H1 (cell line): Measurements from ENCODE around the gene IL2RA. TPM values are rescaled to one million over a fixed set of nuclear protein-coding genes. Genes with fewer than 3 reads are reported as not detected.

Experiments used
- CTCF ChIA-PET: fragments of 300-600 bp; sonication (Branson Sonifier 250); formaldehyde crosslinking; loops from one replicate; lab custom pipeline; 2021; ENCODE audit not compliant: partially characterized antibody; lab: Charles Lee
- POLR2A ChIA-PET: fragments of 300-600 bp; sonication (Branson Sonifier 250); formaldehyde crosslinking; loops from one replicate; lab custom pipeline; 2021; ENCODE audit warnings: inconsistent platforms; ENCODE audit not compliant: partially characterized antibody; lab: Charles Lee
- DNase-seq, 2 experiments: peaks; one replicate each; pipeline versions ENCODE4 v3.0.0 to v3.0.0-alpha.2; 2010 to 2022; ENCODE audit warnings: low spot score in 2 of 2, low read depth in 1 of 2, mixed read lengths in 1 of 2
- FAIRE-seq: peaks from 2 replicates; lab custom pipeline; 2011; peaks lifted over from hg19 to GRCh38; lab: Jason Lieb, UNC
- H2AFZ ChIP-seq: 2 replicates; pipeline ENCODE4 v1.8.1; 2012; ENCODE audit warnings: low read length, inconsistent platforms
- H2AK5ac ChIP-seq: 2 replicates; pipeline ENCODE4 v1.6.1; 2013; ENCODE audit warnings: low read depth, low read length
- H2BK120ac ChIP-seq: replicated peaks from 2 replicates; pipeline ENCODE3; 2013; ENCODE audit warnings: low read depth, low read length, inconsistent platforms
- H2BK12ac ChIP-seq: 2 replicates; pipeline ENCODE4 v1.6.1; 2013; ENCODE audit warnings: low read depth, low read length
- H2BK15ac ChIP-seq: 2 replicates; pipeline ENCODE4 v1.6.1; 2013; ENCODE audit warnings: low read length
- H2BK20ac ChIP-seq: 2 replicates; pipeline ENCODE4 v1.6.1; 2013; ENCODE audit warnings: low read length
- H2BK5ac ChIP-seq: 2 replicates; pipeline ENCODE4 v1.6.1; 2013; ENCODE audit warnings: low read depth, low read length
- H3K14ac ChIP-seq: 2 replicates; pipeline ENCODE4 v1.6.1; 2013; ENCODE audit warnings: inconsistent platforms; ENCODE audit not compliant: insufficient read length
- H3K18ac ChIP-seq: 2 replicates; pipeline ENCODE4 v1.6.1; 2013; ENCODE audit warnings: low read length; ENCODE audit errors: extremely low read depth
- H3K23ac ChIP-seq: 2 replicates; pipeline ENCODE4 v1.6.1; 2013; ENCODE audit warnings: inconsistent platforms; ENCODE audit not compliant: insufficient read length
- H3K23me2 ChIP-seq: 2 replicates; pipeline ENCODE4 v1.6.1; 2013; ENCODE audit warnings: low read depth, low read length
- H3K27ac ChIP-seq: 2 replicates; pipeline ENCODE4 v1.6.1; 2011; ENCODE audit warnings: low read depth, low read length, inconsistent platforms
- H3K27me3 ChIP-seq, 4 experiments: replicated peaks in 1 of 4; 1 replicate in 1 of 4; 2 replicates in 3 of 4; pipeline versions ENCODE4 v1.6.1 to v1.8.1; 2011 to 2013; ENCODE audit warnings: low read length in 3 of 4, mild to moderate bottlenecking in 3 of 4, inconsistent platforms in 2 of 4, mixed read lengths in 2 of 4, moderate library complexity in 1 of 4; ENCODE audit not compliant: control insufficient read depth in 3 of 4, insufficient read depth in 3 of 4; ENCODE audit errors: extremely low read depth in 1 of 4
- H3K36me3 ChIP-seq, 4 experiments: 2 replicates each; pipeline versions ENCODE4 v1.6.1 to v1.8.1; 2011 to 2013; ENCODE audit warnings: mild to moderate bottlenecking in 4 of 4, low read length in 3 of 4, moderate library complexity in 2 of 4, control low read depth in 1 of 4, inconsistent platforms in 1 of 4; ENCODE audit not compliant: insufficient read depth in 4 of 4, control insufficient read depth in 2 of 4
- H3K4ac ChIP-seq: replicated peaks from 2 replicates; pipeline ENCODE3; 2013; ENCODE audit warnings: low read length, low read depth, mixed read lengths, inconsistent platforms; ENCODE audit not compliant: insufficient read length
- H3K4me1 ChIP-seq, 4 experiments: replicated peaks in 1 of 4; 1 replicate in 1 of 4; 2 replicates in 3 of 4; pipeline versions ENCODE4 v1.6.1 to v1.8.1; 2011 to 2013; ENCODE audit warnings: low read length in 3 of 4, inconsistent platforms in 2 of 4, mixed read lengths in 1 of 4; ENCODE audit not compliant: insufficient read depth in 4 of 4, control insufficient read depth in 3 of 4
- H3K4me2 ChIP-seq, 2 experiments: 2 replicates each; pipeline versions ENCODE4 v1.6.1 to v1.8.1; 2011 to 2013; ENCODE audit warnings: low read depth in 2 of 2, low read length in 2 of 2, control low read depth in 1 of 2, inconsistent platforms in 1 of 2, mild to moderate bottlenecking in 1 of 2; ENCODE audit not compliant: insufficient read depth in 1 of 2
- H3K4me3 ChIP-seq, 4 experiments: fragments of 200-600, 300-600 bp in 1 of 4; sonication (generic), shearing (Covaris generic), sonication (Bioruptor Twin) in 1 of 4; 2 replicates each; pipeline versions ENCODE4 v1.5.1 to v1.8.1; 2011 to 2016; ENCODE audit warnings: low read length in 4 of 4, low read depth in 3 of 4, control low read depth in 2 of 4, inconsistent platforms in 2 of 4, mild to moderate bottlenecking in 2 of 4, mixed read lengths in 1 of 4, moderate library complexity in 1 of 4; ENCODE audit not compliant: insufficient read depth in 2 of 4; ENCODE audit errors: extremely low read depth in 1 of 4
- H3K56ac ChIP-seq: replicated peaks from 2 replicates; pipeline ENCODE3; 2013; ENCODE audit warnings: low read depth, mild to moderate bottlenecking, mixed read lengths, low read length, inconsistent platforms; ENCODE audit not compliant: insufficient read length
- H3K79me1 ChIP-seq: 2 replicates; pipeline ENCODE4 v1.6.1; 2013; ENCODE audit warnings: low read depth, low read length, control low read depth
- H3K79me2 ChIP-seq, 2 experiments: 2 replicates each; pipeline versions ENCODE4 v1.6.1 to v1.8.1; 2012 to 2013; ENCODE audit warnings: low read length in 2 of 2, mild to moderate bottlenecking in 2 of 2, inconsistent platforms in 1 of 2; ENCODE audit not compliant: insufficient read depth in 2 of 2, control insufficient read depth in 1 of 2
- H3K9ac ChIP-seq, 4 experiments: replicated peaks in 1 of 4; 1 replicate in 1 of 4; 2 replicates in 3 of 4; pipeline versions ENCODE4 v1.6.1 to v1.8.1; 2011 to 2013; ENCODE audit warnings: low read depth in 3 of 4, low read length in 3 of 4, control low read depth in 2 of 4, mild to moderate bottlenecking in 2 of 4, moderate library complexity in 2 of 4, inconsistent platforms in 1 of 4; ENCODE audit errors: extremely low read depth in 1 of 4
- H3K9me3 ChIP-seq, 2 experiments: 2 replicates each; pipeline versions ENCODE4 v1.6.1 to v1.8.1; 2012 to 2013; ENCODE audit warnings: mild to moderate bottlenecking in 2 of 2, moderate library complexity in 2 of 2, control low read depth in 1 of 2, inconsistent platforms in 1 of 2, low read depth in 1 of 2, low read length in 1 of 2, mixed read lengths in 1 of 2; ENCODE audit not compliant: insufficient read depth in 2 of 2
- H4K20me1 ChIP-seq, 2 experiments: replicated peaks in 1 of 2; 2 replicates each; pipeline versions ENCODE3 to v1.8.1; 2011 to 2013; ENCODE audit warnings: inconsistent platforms in 2 of 2, low read length in 2 of 2, mild to moderate bottlenecking in 1 of 2; ENCODE audit not compliant: insufficient read depth in 2 of 2, control insufficient read depth in 1 of 2
- H4K5ac ChIP-seq: 2 replicates; pipeline ENCODE4 v1.6.1; 2013; ENCODE audit warnings: low read length, low read depth, mixed read lengths, inconsistent platforms; ENCODE audit not compliant: insufficient read length
- H4K8ac ChIP-seq: 2 replicates; pipeline ENCODE4 v1.8.0; 2013; ENCODE audit warnings: mild to moderate bottlenecking, moderate library complexity, low read length, inconsistent platforms; ENCODE audit not compliant: insufficient read depth; ENCODE audit errors: extremely low read depth
- H4K91ac ChIP-seq: replicated peaks from 2 replicates; pipeline ENCODE3; 2013; ENCODE audit warnings: low read length, mixed read lengths, inconsistent platforms; ENCODE audit not compliant: insufficient read length
- CBX5 ChIP-seq: fragments of 300-800, 300-1000 bp; sonication (generic); IDR thresholded peaks from 2 replicates; pipeline ENCODE4 v1.7.1; 2016; ENCODE audit warnings: antibody characterized with exemption, low read length, low read depth
- CEBPB ChIP-seq: IDR thresholded peaks from 2 replicates; pipeline ENCODE4 v1.6.1; 2012; ENCODE audit warnings: low read depth, low read length
- EP300 ChIP-seq, 2 experiments: IDR thresholded peaks; 1 replicate in 1 of 2; 2 replicates in 1 of 2; pipeline ENCODE4 v1.6.1; 2011 to 2012; ENCODE audit warnings: low read depth in 2 of 2, low read length in 2 of 2, mild to moderate bottlenecking in 2 of 2, borderline replicate concordance in 1 of 2, inconsistent platforms in 1 of 2, moderate library complexity in 1 of 2
- GABPA ChIP-seq: IDR thresholded peaks from 2 replicates; pipeline ENCODE4 v1.6.1; 2011; ENCODE audit warnings: mild to moderate bottlenecking, low read length, moderate library complexity, borderline replicate concordance; ENCODE audit not compliant: insufficient read depth
- HDAC6 ChIP-seq: IDR thresholded peaks from one replicate; pipeline ENCODE4 v1.7.1; 2012; ENCODE audit warnings: low read depth, mild to moderate bottlenecking, inconsistent platforms, low read length, moderate library complexity
- MAFK ChIP-seq: IDR thresholded peaks from 2 replicates; pipeline ENCODE4 v1.6.1; 2012; ENCODE audit warnings: low read depth, mild to moderate bottlenecking, improper control_type of control experiment, low read length
- PHF8 ChIP-seq: fragments of 200-600 bp; sonication (generic); conservative IDR thresholded peaks from 2 replicates; pipeline ENCODE4 v1.7.1; 2012; ENCODE audit warnings: low read depth, mild to moderate bottlenecking, inconsistent platforms, low read length, moderate library complexity
- SAP30 ChIP-seq: fragments of 300-600 bp; sonication (generic); IDR thresholded peaks from 2 replicates; pipeline ENCODE4 v1.7.1; 2012; ENCODE audit warnings: low read length, moderate library complexity, mild to moderate bottlenecking, inconsistent platforms; ENCODE audit not compliant: insufficient read depth, insufficient replicate concordance
- SIX5 ChIP-seq: IDR thresholded peaks from 2 replicates; pipeline ENCODE4 v1.6.1; 2011; ENCODE audit warnings: mild to moderate bottlenecking, low read depth, low read length
- SUZ12 ChIP-seq: fragments of 200-600 bp; sonication (generic); IDR thresholded peaks from 2 replicates; pipeline ENCODE4 v1.6.1; 2012; ENCODE audit warnings: mild to moderate bottlenecking, inconsistent platforms, low read length, moderate library complexity, mixed read lengths
- TBP ChIP-seq: IDR thresholded peaks from 2 replicates; pipeline ENCODE4 v1.6.1; 2011; ENCODE audit warnings: low read depth, low read length, improper control_type of control experiment
- YY1 ChIP-seq: IDR thresholded peaks from 2 replicates; pipeline ENCODE4 v1.6.1; 2011; ENCODE audit warnings: low read depth, mild to moderate bottlenecking, low read length
- ZNF274 ChIP-seq: IDR thresholded peaks from 2 replicates; pipeline ENCODE4 v1.7.0; 2012; ENCODE audit warnings: low read length, borderline replicate concordance; ENCODE audit errors: extremely low read depth
- WGBS, 2 experiments: shearing (Covaris generic) in 1 of 2; methylation state at CpG; one replicate each; pipeline versions ENCODE4 v1.1.6 to v1.1.7; 2013 to 2015; ENCODE audit warnings: low lambda C conversion rate in 2 of 2, mixed read lengths in 2 of 2, inconsistent platforms in 1 of 2, low coverage in 1 of 2, missing lambda C conversion rate in 1 of 2; ENCODE audit not compliant: insufficient replicate concordance in 2 of 2, insufficient coverage in 1 of 2, insufficient read length in 1 of 2; ENCODE audit errors: extremely low coverage in 1 of 2, missing lambda C conversion rate in 1 of 2; 5-methylcytosine and 5-hydroxymethylcytosine counted together
- polyA plus RNA-seq, 7 experiments: library from polyadenylated mRNA; depleted of rRNA in 3 of 7; stranded (reverse) in 5 of 7; unstranded in 2 of 7; fragments of >200 nt in 5 of 7; fragments of 200-250 nt in 2 of 7; gene quantifications; 1 replicate in 5 of 7; 2 replicates in 1 of 7; 4 replicates in 1 of 7; pipeline versions ENCODE4 v1.2.1 to v1.2.3, GENCODE V29; 2011 to 2013; ENCODE audit warnings: missing spikeins in 2 of 7, mixed read lengths in 2 of 7
- total RNA-seq: library from RNA; stranded (reverse); fragmentation: NEBNext Ultra II Directional; extraction: Animal tissue kit (Norgen Biotek cat#: 25700); gene quantifications from 2 replicates; pipeline ENCODE4 v1.2.1, GENCODE V29; 2021
- TF ChIP-seq, protein P1 (sequence below): IDR thresholded peaks from 2 replicates; pipeline ENCODE4 v1.6.1; 2012; ENCODE audit warnings: inconsistent platforms

IL2RA gene
- total and polyA plus RNA-seq, 2 of the 8 experiments (the other 6 are each of a cell fraction or from before 2014, with no cell fraction given) = not detected

DNA sequence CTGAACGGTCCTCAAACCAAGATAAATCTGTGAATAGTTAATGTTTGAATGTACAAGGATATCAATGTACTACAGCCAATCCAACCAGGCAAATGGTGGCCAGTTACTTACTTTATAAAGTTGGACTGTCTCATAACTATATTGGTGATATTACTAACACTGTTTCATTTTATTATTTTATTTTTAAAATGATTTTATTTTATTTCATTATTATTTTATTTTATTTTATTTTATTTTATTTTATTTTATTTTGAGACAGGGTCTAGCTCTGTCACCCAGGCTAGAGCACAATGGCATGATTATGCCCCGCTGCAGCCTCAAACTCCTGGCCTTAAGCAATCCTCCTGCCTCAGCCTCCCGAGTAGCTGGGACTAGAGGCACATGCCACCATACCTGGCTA lies 91.6 kb downstream of the IL2RA start:
- H4K91ac ChIP-seq = no peak overlapping the region
- H3K4me1 ChIP-seq = no peaks in the 10 kb centered on the region
- no peak overlapping the region for H2AK5ac ChIP-seq
- H3K27me3 ChIP-seq = peaks cover 0 to 6% (median 3%) of the 10 kb centered on the region in 4 experiments; a peak in 5 of 7 replicates
- no peaks in the 10 kb centered on the region for H3K36me3 ChIP-seq
- no peaks in the 10 kb centered on the region for H3K9me3 ChIP-seq
- no peak overlapping the region for H3K23ac ChIP-seq
- no peak overlapping the region for H3K4ac ChIP-seq
- FAIRE-seq (no peak), DNase-seq (no peak)
- no peak overlapping the region for H2BK120ac ChIP-seq
- no peak overlapping the region for H3K56ac ChIP-seq
- H3K14ac ChIP-seq = no peak overlapping the region
- H2AFZ ChIP-seq = no peak overlapping the region
- H2BK20ac ChIP-seq = no peak overlapping the region
- no peak overlapping the region for H3K18ac ChIP-seq
- H3K9ac ChIP-seq = no peak overlapping the region
- H4K20me1 ChIP-seq = no peaks in the 10 kb centered on the region
- H2BK12ac ChIP-seq = no peak overlapping the region
- no peaks in the 10 kb centered on the region; the same call in 1 of the 2 replicates for H3K79me1 ChIP-seq
- H4K8ac ChIP-seq = no peak overlapping the region
- 92% methylated on average over 3 of the region's 3 CpGs; no CpG with 5 or more reads in 1 of the 2 experiments for WGBS, 2 experiments
- H3K23me2 ChIP-seq = no peaks in the 10 kb centered on the region
- H3K27ac ChIP-seq = no peak overlapping the region
- H4K5ac ChIP-seq = no peak overlapping the region
- ChIA-PET POLR2A (interaction anchor here (0.6 kb wide), 1 partner anchor 14 kb away, joined by 3 read pairs; no protein-coding TSS in a partner anchor), CTCF (interaction anchor here (0.6 to 1.6 kb wide), 6 partner anchors 10 to 288 kb away, joined by 3 to 7 read pairs (median 3); no protein-coding TSS in a partner anchor)
- no peaks in the 10 kb centered on the region for H3K79me2 ChIP-seq
- no peak overlapping the region for H2BK15ac ChIP-seq
- no peak overlapping the region for H3K4me2 ChIP-seq
- H2BK5ac ChIP-seq = no peak overlapping the region
- H3K4me3 ChIP-seq = no peak overlapping the region
- TF ChIP-seq CBX5 (no peak), ZNF274 (no peak), SIX5 (no peak), SAP30 (no peak), TBP (no peak), PHF8 (no peak), YY1 (no peak), HDAC6 (no peak), MAFK (no peak), SUZ12 (no peak), EP300 (IDR thresholded peaks at IDR 0.05; ENCODE audit: borderline replicate concordance in 1 of 2, low read depth in 2 of 2, low read length in 2 of 2) (no peak), CEBPB (no peak), GABPA (no peak)
- TF ChIP-seq, protein P1, sequence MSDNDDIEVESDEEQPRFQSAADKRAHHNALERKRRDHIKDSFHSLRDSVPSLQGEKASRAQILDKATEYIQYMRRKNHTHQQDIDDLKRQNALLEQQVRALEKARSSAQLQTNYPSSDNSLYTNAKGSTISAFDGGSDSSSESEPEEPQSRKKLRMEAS = no peak
